Smooth muscle cell (in vitro differentiated cells): Measurements from ENCODE around the gene WNK3. TPM values are rescaled to one million over a fixed set of nuclear protein-coding genes. Genes with fewer than 3 reads are reported as not detected.

ENCODE experiments used
- DNase-seq: peaks from one replicate; lab custom pipeline; 2025; ENCODE audit not compliant: unreplicated experiment; lab: John Stamatoyannopoulos, UW
- H2AFZ ChIP-seq: fragments of 200-600 bp; sonication (generic); 2 replicates; pipeline ENCODE4 v1.6.0; 2016; ENCODE audit warnings: antibody characterized with exemption, low read depth, mild to moderate bottlenecking
- H3F3A ChIP-seq: fragments of 200-600 bp; sonication (generic); 2 replicates; pipeline ENCODE4 v1.6.0; 2017; ENCODE audit warnings: antibody characterized with exemption, low read depth
- H3K27ac ChIP-seq: fragments of 200-600 bp; sonication (generic); 2 replicates; pipeline ENCODE4 v1.5.1; 2016; ENCODE audit warnings: low read depth, mild to moderate bottlenecking
- H3K27me3 ChIP-seq: fragments of 200-600 bp; sonication (generic); 2 replicates; pipeline ENCODE4 v1.6.1; 2016; ENCODE audit warnings: low read depth, mild to moderate bottlenecking
- H3K36me3 ChIP-seq: fragments of 200-600 bp; sonication (generic); 2 replicates; pipeline ENCODE4 v1.5.1; 2016; ENCODE audit warnings: low read depth
- H3K4me1 ChIP-seq: fragments of 200-600 bp; sonication (generic); 2 replicates; pipeline ENCODE4 v1.5.1; 2016; ENCODE audit warnings: low read depth
- H3K4me2 ChIP-seq: fragments of 200-600 bp; sonication (generic); 2 replicates; pipeline ENCODE4 v1.6.0; 2016; ENCODE audit warnings: mild to moderate bottlenecking
- H3K4me3 ChIP-seq: fragments of 200-600 bp; sonication (generic); 2 replicates; pipeline ENCODE4 v1.5.1; 2016; ENCODE audit warnings: mild to moderate bottlenecking
- H3K79me2 ChIP-seq: fragments of 200-600 bp; sonication (generic); 2 replicates; pipeline ENCODE4 v1.6.0; 2016; ENCODE audit warnings: low read depth, mild to moderate bottlenecking
- H3K9ac ChIP-seq: fragments of 200-600 bp; sonication (generic); 2 replicates; pipeline ENCODE4 v1.6.0; 2016; ENCODE audit warnings: low read depth
- H3K9me3 ChIP-seq: fragments of 200-600 bp; sonication (generic); replicated peaks from 2 replicates; pipeline ENCODE4 v1.5.1; 2016; ENCODE audit warnings: low read depth
- H4K20me1 ChIP-seq: fragments of 200-600 bp; sonication (generic); 2 replicates; pipeline ENCODE4 v1.6.0; 2016; ENCODE audit warnings: low read depth
- CTCF ChIP-seq: fragments of 200-600 bp; sonication (generic); IDR thresholded peaks from 2 replicates; pipeline ENCODE4 v1.5.1; 2017; ENCODE audit warnings: borderline replicate concordance, mild to moderate bottlenecking, antibody characterized with exemption; ENCODE audit not compliant: insufficient read depth, poor library complexity, severe bottlenecking
- WGBS: methylation state at CpG from one replicate; pipeline ENCODE4 v1.1.7; 2016; ENCODE audit warnings: low lambda C conversion rate; 5-methylcytosine and 5-hydroxymethylcytosine counted together
- polyA plus RNA-seq: library from polyadenylated mRNA; unstranded; fragments of >200 nt; fragmentation: Nextera tagmentation; extraction: Ambion mirVana; gene quantifications from 2 replicates; pipeline ENCODE4 v1.2.1, GENCODE V29; 2016
- total RNA-seq: library from RNA; depleted of rRNA; stranded (reverse); fragments of >200 nt; gene quantifications from 2 replicates; pipeline ENCODE4 v1.2.3, GENCODE V29; 2014

The WNK3 gene
- total and polyA plus RNA-seq, 2 experiments from 2014 or later = 3.6 to 5.4 TPM

- Histone ChIP-seq H3K9me3 (peaks cover 2% of the 10 kb centered on the region), H3K9ac (no peak overlapping the region), H3K4me1 (no peaks in the 10 kb centered on the region), H4K20me1 (no peaks in the 10 kb centered on the region), H3K4me3 (no peak overlapping the region), H3K27me3 (no peaks in the 10 kb centered on the region), H2AFZ (no peak overlapping the region), H3K36me3 (no peaks in the 10 kb centered on the region), H3F3A (no peaks in the 10 kb centered on the region), H3K27ac (no peak overlapping the region), H3K79me2 (no peaks in the 10 kb centered on the region), H3K4me2 (no peak overlapping the region)
- DNase-seq = no peak
- 90% methylated on average over 2 of the region's 2 CpGs for WGBS
- TF ChIP-seq CTCF = no peak
Observed at GRCh38 chrX:54294306-54294705, 63.5 kb downstream of the WNK3 start.

- Histone ChIP-seq H3K9ac (no peak overlapping the region), H4K20me1 (no peaks in the 10 kb centered on the region), H3K4me3 (no peak overlapping the region), H3F3A (no peaks in the 10 kb centered on the region), H3K79me2 (no peaks in the 10 kb centered on the region), H2AFZ (no peak overlapping the region), H3K27ac (no peak overlapping the region), H3K36me3 (no peaks in the 10 kb centered on the region), H3K4me2 (no peak overlapping the region), H3K4me1 (no peaks in the 10 kb centered on the region), H3K9me3 (peaks cover 2% of the 10 kb centered on the region), H3K27me3 (no peaks in the 10 kb centered on the region)
- 98% methylated on average over 2 of the region's 2 CpGs for WGBS
- TF ChIP-seq CTCF = no peak
- DNase-seq = no peak
Observed at GRCh38 chrX:54292755-54293154, 65.1 kb downstream of the WNK3 start.

- WGBS = 42% methylated on average over 2 of the region's 2 CpGs
- TF ChIP-seq CTCF = no peak
- Histone ChIP-seq H3K27me3 (no peaks in the 10 kb centered on the region), H3K27ac (no peak overlapping the region), H3F3A (no peaks in the 10 kb centered on the region), H3K4me2 (no peak overlapping the region), H2AFZ (no peak overlapping the region), H3K9me3 (peaks cover 2% of the 10 kb centered on the region), H3K79me2 (no peaks in the 10 kb centered on the region), H4K20me1 (no peaks in the 10 kb centered on the region), H3K36me3 (no peaks in the 10 kb centered on the region), H3K4me1 (no peaks in the 10 kb centered on the region), H3K4me3 (no peak overlapping the region), H3K9ac (no peak overlapping the region)
- no peak for DNase-seq
Observed at GRCh38 chrX:54291758-54292157, 66.1 kb downstream of the WNK3 start.

- H3K27me3 ChIP-seq = no peaks in the 10 kb centered on the region
- no peaks in the 10 kb centered on the region for H4K20me1 ChIP-seq
- H2AFZ ChIP-seq = no peak overlapping the region
- no peaks in the 10 kb centered on the region for H3F3A ChIP-seq
- WGBS = 53% methylated on average over 2 of the region's 2 CpGs
- no peaks in the 10 kb centered on the region for H3K79me2 ChIP-seq
- no peak overlapping the region for H3K9ac ChIP-seq
- no peak overlapping the region for H3K27ac ChIP-seq
- no peaks in the 10 kb centered on the region for H3K4me1 ChIP-seq
- H3K4me3 ChIP-seq = no peak overlapping the region
- H3K4me2 ChIP-seq = no peak overlapping the region
- no peaks in the 10 kb centered on the region for H3K9me3 ChIP-seq
- TF ChIP-seq CTCF = no peak
- no peak for DNase-seq
- H3K36me3 ChIP-seq = no peaks in the 10 kb centered on the region
Observed at GRCh38 chrX:54288968-54289367, 68.9 kb downstream of the WNK3 start.
